COLO668 (cell line): ENCODE data around the gene MPPED2.

Source experiments
- DNase-seq: peaks from one replicate; lab custom pipeline; 2025; ENCODE audit not compliant: unreplicated experiment; lab: John Stamatoyannopoulos, UW

Gene MPPED2

DNA sequence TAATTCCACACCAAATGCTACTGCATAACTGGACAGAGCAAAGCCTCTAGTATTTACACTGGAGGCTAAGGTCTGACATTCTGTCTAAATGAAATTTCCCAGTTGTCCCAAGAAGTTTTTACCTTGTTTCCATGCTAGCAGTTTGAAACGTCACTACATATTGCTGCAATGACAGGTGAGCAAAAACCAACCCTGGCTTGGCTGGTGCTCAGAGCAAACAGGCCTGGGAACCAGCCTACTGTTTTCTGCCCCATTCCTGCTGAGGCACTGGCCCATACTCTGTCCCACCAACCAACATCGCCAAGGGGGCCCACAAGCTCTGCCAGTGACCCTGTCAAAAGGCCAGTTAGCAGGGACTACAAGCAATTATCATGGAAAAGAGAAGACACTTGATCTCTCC, 131.1 kb downstream of the MPPED2 start:
- DNase-seq = no peak

DNA sequence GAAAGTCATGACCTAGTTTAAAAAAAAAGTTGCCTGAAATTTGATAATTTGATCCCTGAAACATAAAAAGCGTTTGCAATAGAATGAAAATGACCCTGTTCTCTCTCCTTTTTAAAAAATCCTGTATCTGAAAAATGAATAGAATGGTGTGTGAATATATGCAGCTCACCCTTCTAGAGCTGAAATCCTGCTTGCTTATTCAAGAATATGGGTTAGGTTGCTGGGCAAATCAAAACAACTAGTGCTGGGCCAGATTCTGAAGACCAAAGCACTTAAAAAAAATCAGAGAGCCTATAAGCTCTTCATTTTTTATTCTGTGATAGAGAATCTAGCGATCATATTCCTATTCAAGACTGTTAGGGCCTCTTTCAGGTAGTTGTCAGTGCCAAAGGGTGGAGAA, 131.6 kb downstream of the MPPED2 start:
- DNase-seq = no peak

DNA sequence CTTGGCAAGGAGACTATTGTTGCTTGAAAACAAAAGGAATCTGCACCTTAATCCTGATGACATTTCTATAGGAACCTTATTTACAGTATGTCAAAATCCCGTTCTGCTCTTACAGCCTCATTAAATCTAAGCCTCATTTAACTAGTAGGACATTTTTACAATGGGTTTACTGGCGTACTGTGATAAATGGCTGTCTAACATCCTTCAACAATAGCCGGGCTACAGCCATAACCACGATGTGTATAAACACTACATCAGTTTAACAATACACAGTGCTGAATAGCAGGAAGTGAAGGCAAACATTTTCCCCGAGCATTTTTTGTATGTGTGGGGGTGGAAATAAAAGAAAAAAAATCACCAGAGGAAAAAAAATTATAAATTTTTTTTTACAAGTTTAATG, 132.0 kb downstream of the MPPED2 start:
- DNase-seq = peak; percentile 39

DNA sequence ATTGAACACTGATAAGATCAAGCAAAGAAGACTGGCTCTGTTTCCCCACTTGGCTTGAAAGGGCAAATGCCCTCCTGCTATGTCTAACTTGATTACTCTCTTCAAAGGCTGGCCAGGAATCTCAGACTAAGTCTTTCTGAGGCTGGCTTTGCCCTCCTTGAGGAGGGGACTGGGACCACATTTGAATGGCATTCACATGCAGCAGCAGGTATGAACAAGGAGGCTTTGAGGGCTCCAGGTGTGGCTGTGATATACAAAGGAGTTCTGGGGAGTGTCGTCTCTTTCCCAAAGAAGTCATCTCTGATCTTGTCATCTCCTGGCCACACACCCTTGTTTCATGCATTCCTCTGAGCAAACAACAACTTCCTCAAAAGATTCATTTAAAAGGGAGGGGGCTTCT, 132.4 kb downstream of the MPPED2 start:
- no peak for DNase-seq

DNA sequence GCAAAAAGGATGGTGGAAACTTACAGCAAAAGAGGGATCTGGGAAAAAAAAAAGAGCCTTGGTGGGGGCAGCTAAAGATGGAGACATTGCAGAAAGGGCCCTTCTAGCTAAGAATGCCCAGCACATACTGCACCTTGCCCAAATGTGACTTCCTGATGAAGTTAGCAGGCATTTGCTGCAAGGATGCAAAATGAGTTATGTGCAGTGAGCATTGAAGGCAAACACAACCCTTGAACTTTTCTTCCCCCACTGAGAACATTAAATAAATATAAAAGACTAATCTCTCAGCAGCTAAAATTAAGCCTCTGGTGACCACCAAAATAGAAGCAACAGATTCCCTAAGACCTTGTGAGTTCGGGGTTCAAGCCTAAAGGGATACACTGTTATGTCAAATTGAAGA, 133.3 kb downstream of the MPPED2 start:
- no peak for DNase-seq

DNA sequence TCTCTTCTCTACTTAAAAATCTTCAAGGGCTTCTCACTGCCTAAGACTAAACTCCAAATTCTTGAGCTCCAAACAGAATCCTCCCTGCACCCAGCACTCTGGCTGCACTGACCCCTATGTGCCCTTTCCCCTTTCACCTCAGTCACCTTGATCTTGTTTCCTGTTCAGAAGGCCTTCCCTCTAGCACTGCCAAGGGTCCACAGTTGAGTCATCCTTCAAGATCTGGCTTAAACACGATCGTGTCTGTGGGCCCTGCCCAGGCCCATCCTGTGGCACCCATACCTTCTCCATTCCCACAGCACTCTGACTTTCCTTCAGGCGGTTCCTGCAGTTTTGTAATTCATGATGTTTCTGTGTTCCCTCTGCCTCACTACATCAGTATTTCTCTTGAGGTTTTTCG, 134.0 kb downstream of the MPPED2 start:
- DNase-seq = no peak

DNA sequence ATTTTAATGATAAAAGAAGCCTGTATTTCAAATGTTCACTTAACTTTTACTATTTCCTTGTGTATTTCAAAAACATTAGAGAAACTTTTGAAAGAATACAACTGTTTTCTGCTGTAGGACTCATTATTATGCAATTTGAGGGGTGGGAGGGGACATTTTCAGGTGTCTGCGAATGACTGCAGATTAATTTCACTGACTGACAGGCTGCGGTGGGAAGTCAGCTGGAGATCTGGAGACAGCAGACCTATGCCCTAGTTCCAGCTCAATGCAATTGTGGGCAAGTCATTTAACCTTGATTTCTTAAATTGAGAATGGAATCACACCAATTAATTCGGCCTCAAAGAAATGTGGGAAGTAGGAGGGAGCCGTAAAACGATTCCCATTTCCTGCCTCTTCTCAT, 134.5 kb downstream of the MPPED2 start:
- no peak for DNase-seq

DNA sequence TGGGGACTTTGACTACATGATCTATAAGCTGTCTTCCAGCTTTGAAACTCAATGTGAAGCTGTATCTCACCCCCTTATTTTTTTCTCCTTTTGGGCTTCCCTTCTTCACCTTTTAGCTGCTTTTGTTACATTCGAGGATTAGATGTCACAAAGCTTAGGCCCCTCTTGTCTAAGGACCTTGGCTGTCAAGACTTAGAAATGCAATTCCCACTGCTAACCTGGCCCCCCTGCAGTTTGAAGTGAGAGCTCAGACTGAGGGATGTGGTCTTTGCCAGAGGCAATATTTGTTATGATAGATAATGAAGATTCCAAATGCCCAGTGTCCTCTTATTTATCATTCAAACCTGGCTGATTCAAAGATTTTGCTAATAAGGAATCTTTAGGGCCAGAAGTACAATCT, 135.0 kb downstream of the MPPED2 start:
- no peak for DNase-seq

DNA sequence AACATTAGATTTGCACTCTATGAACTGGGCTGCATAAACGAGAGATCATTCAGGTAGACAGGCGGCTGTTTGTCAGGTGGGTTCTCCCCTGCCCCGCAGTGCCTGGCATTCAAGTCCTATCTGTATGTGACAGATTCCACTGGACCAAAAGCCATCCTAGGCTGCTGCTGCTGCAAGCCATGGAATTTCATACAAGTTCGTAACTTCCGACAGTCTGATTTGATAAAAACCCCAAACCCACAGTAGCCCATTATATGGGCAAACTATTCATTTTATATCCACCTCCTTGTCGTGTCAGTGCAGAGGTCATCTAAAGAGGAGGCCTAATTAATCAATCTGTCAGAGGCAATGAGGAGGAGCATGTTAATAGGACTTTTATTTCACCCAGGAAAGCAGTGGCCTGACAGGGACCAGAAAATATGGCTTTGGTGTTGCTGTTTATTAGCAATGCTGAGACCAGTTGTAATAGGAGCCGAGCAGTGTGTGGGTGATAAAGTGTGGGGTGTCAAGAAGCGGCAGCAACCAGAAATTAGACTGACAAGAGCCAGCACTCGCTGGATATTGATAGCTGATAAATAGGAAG, 139.0 kb downstream of the MPPED2 start:
- DNase-seq = no peak

DNA sequence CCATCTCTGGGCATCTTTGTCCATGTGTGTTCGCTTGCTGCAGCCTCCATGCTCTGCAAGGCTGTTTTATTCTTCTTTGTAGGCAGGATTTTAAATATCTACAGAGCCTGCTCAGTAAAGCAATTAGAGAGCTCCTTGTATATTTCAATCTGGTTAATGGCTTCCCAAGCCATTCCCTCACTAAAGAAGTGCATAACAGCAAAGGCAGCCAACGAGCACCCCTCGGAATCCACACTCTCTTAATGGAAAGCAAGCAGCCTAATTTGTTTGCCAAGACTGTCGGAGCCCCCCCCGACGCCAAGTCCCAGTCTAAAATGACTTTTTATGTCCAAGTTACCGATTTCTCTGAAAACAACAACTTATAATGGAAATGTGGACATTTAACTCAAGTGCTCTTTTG, 139.6 kb downstream of the MPPED2 start:
- DNase-seq = no peak

DNA sequence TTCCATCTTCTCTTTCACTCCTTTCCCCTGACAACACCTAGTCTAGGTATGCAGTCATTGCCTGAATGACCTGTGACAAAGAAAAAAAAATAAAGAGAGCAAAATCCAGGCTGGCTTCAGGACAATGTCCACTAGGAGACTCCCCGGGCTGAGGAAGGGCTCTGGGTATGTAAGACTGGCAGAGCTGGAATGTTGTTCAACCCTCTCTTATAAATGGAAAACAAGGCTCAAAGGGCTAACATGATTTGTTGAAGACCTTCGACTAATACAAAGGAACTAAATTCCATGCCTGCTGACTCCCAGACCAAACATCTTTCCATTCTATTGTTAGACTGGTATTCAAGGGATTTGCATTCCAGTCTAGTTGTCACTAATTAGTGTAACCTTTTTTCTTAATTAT, 141.1 kb downstream of the MPPED2 start:
- no peak for DNase-seq

DNA sequence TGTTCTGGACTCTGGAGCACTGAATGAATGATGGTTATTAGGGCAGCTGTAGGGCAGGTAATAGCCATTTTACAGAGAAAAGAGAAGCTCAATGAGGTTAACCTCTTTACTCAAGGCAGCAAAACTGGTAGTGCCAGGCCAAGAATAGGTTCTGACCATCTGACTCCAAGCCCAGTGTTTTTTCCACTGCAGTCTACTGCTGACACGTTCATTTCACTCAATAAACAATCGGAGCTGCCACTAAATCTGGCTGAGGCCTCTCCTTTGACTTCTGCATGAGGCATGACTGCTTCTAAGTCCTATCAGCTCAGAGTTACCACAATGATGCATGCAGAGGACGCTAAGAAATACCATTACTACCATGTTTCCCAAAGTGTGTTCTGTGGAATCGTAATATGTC, 145.6 kb downstream of the MPPED2 start:
- DNase-seq = no peak

DNA sequence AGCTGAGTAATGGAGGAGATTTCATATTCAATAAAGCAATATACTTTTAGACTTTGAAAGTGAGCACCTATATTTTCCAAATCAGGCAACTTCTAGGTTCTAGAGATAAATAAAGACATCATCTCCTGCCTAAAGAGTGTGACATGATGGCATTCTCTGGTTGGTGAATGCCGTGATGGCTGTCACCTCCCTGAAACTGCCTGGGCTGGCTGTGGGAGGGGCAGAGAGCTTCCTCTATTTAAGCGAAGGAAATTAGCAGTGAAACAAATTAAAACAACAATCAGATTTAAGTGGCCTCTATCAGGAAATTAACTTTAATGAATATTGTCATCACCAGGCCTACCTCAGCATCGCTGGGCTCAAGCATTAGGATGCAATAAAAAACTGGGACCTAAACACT, 149.4 kb downstream of the MPPED2 start:
- no peak for DNase-seq

DNA sequence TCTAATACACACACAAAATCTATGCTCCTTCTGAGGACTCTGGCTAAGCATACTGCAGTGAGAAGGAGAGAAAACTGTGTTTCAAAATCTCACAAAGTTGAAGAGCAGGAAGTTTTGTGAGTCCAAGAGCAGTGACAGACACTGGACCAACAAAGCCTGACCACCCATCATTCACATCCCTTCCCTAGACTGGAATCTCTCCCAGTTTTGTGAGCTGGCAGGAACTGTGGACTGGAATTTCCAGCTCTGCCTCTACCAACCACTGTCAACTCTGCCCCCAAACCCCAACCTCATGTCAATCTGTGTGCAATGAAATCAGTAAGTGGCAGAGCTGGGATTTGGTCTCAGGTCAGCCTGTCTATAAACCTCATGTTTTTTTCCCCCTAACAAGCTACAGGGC, 150.7 kb downstream of the MPPED2 start:
- DNase-seq = no peak

DNA sequence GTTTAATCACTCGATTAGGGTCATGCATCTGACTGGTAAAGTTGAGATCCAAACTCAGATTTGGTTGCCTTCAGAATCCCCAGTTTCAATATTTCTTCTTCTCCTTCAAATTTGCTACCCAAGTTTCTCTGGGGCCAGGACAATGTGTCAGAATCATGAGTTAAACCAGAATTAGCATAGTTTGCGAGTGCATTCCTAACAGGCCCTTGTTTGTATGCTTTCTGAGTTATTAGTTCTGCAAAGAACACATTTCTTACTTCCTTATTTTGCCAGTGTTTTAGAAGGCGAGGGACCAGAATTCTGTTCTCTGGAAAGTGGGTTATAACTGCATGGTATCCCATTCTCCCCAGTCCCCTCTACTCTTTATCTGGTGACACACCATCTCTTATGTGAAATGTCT, 151.3 kb downstream of the MPPED2 start:
- no peak for DNase-seq

DNA sequence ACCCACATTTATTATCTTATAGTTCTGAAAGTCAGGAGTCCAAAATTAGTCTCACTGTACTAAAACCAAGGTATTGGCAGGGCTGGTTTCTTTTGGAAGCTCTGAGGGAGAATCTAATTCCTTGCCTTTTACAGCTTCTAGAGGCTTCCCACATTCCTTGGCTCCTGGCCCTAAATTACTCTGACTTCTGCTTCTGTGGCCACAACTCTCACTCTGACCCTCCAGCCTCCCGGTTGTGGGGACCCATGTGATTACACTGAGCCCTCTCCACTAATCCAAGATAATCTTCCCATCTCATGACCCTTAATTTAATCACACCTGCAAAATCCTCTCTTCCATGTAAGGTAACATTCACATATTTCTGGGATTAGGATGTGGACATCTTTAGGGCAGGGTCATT, 152.3 kb downstream of the MPPED2 start:
- DNase-seq = no peak

DNA sequence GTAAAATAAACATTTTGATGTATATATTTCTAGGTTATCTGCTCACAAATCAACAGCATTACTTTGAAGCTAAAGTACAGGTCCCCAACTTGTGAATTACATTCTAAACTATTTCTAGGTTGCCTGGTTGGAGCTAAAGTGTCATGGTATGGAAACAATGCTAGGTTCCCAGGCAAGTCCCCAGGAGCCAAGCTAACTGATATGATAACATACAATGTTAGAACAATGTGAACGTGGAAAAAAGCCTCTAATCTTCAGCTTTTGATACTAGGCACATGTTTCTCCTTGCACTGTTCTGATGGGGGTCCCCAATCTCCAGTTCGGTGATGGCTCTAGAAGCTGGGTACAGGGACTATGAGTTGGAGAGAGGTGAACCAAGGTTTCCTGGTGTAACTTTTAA, 153.4 kb downstream of the MPPED2 start:
- DNase-seq = no peak

DNA sequence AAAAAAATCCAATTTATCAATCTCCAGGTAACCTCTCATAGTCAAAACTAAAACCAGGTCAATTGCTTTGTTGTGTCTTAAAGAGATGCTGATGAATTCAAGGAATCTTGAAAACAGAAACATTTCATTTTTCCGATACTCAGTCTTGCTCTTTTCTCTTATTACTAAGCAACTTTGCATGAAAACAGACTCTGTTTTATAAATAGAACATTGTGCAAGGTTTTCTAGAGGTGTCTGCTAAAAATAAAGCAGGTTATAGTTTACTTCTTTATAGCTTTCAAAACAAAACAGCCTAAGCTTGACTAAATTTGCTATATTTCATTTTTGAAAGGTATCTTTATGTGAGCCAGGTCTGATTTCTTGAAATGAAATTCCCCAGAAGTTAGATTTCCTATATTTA, 154.0 kb downstream of the MPPED2 start:
- no peak for DNase-seq

DNA sequence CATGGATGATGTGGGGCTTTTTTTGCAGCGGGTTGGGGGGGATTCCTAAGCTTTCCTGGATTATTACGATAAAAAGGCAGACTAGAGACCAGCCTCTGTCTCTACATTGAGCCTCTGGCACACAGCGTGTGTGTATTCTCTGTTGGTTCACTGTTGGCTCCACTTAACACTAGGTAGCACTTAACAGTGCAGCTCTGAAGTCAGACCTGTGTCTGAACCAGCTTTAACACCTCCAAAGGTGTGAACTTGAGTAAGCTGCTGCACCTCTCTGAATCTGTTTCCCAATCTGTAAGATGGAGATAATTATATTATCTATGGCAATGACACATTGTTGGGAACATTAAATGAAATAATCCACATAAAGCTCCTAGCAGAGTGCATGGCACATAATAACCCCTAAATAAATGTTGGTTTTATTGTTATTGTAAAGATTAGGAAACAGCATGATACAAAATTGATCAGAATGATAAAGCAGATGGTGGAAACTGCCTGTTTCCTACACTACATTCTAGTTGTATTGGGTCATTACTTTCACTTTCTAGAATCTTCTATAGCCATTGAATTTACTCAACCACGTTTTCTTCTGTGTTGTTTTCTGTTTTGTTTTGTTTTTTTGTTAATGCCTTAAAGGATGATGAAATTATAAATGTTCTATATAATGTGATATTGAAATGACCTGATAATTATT, 154.9 kb downstream of the MPPED2 start:
- DNase-seq = no peak

DNA sequence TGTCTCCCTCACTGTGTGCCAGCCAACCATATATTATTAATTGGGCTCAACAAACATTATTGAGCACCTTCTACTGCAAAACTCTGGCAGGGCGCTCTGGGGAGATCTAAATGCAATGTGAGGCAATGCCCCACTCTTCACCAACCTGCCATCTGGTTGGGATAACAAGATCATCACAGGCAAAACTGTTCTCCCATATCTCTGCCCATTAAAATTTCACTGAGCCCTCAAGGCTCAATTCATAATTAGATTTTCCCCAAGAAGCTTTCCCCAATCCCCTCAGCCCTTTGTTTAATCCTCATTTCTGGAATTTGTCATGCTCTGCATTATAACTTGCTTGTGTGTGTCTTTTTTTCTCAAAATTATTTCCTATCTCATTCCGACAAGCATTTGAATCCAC, 156.6 kb downstream of the MPPED2 start:
- no peak for DNase-seq

DNA sequence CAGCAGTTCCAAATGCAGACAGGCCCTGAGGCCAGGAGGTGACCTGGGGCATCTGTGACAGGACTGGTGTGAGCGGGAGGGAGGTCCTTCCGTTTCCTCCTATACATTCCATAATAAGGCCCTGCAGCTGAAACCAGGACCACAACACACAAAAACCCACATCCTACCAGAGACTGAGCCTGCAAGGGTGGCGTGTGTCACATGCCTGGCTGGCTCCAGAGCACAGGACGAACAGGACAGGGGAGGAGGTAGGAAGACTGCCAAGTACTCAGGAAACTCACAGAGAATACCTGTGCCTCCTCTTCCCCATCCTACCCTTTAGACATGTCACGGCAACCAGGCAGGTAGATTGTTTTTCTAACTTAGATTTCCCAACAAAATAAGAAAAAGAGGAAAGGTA, 159.4 kb downstream of the MPPED2 start:
- no peak for DNase-seq

DNA sequence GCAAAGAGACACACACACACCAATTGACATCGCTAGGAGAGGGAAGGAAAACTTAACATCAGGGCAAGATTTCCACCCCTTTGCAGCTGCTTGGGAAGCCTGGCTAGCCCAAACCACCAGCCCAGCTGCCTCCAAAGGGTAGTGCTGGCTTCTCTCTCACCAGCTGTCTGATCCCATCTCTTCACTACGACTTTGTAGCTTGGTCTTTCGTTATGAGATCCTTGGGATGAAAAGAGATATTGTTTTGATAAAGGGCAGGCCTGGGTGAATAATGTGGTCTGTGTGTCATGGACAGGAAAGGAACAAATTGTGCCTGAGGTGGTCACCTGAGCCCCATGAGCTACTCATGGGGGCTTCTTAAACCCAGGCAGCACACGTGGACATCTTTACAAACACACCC, 161.3 kb downstream of the MPPED2 start:
- DNase-seq = no peak

DNA sequence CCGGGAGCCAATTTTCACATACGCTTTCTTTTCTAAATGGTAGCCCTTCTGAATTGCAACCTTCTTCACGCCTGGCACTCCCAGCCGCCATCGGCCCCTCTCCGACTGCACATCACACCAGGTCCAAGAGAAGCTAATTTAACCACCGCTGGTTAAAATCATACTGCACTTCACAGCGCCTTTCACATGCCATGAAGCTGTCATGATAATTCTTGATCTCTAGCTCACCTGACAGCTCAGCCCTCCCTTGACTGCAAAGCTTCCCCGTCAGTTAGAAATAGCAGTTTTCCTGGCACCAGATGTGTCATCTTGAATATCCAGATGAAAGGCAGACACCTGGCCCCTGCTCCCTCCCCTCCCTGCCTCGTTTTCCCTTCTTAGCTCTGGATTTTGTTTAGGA, 161.8 kb downstream of the MPPED2 start:
- DNase-seq = no peak
